ENCODE measurements around the gene NR1H3.
A peak's percentile ranks its signal among the peaks of the same experiment; 100 is the strongest.

The NR1H3 gene

DNA sequence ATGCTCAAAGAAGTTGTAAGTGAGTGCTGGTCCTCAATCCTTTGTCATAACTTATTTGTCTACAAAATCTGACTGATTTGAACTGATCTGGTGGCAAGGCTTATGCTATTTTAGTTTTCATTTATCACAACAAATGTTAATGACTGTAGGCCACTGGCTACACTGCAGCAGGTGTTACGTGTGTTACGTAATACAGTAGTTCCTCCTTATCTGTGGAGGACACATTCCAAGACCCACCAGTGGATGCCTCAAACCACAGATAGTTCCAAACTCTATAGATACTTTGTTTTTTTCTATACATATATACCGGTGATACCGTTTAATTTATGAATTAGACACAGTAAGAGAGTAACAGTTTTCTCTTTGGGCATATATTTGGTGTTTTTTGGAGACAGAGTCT is 19.1 kb downstream of the NR1H3 start:
- no peaks in the 10 kb centered on the region for H3K27me3 ChIP-seq
- no peak overlapping the region for H3K4me3 ChIP-seq
- H3K4me1 ChIP-seq: peaks cover 0 to 8% (median 5%) of the 10 kb centered on the region in 4 donors
- DNase-seq: no peak
- H3K36me3 ChIP-seq: peaks cover 66 to 81% (median 69%) of the 10 kb centered on the region in 3 donors
- H3K9me3 ChIP-seq: no peaks in the 10 kb centered on the region
- H3K27ac ChIP-seq: no peak overlapping the region
- TF ChIP-seq, protein P1, sequence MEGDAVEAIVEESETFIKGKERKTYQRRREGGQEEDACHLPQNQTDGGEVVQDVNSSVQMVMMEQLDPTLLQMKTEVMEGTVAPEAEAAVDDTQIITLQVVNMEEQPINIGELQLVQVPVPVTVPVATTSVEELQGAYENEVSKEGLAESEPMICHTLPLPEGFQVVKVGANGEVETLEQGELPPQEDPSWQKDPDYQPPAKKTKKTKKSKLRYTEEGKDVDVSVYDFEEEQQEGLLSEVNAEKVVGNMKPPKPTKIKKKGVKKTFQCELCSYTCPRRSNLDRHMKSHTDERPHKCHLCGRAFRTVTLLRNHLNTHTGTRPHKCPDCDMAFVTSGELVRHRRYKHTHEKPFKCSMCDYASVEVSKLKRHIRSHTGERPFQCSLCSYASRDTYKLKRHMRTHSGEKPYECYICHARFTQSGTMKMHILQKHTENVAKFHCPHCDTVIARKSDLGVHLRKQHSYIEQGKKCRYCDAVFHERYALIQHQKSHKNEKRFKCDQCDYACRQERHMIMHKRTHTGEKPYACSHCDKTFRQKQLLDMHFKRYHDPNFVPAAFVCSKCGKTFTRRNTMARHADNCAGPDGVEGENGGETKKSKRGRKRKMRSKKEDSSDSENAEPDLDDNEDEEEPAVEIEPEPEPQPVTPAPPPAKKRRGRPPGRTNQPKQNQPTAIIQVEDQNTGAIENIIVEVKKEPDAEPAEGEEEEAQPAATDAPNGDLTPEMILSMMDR (IDR thresholded peaks at IDR 0.05): no peak
- intact Hi-C loops (cut with DNase I; ENCODE audit: low total_unique reads): no loop called here

DNA sequence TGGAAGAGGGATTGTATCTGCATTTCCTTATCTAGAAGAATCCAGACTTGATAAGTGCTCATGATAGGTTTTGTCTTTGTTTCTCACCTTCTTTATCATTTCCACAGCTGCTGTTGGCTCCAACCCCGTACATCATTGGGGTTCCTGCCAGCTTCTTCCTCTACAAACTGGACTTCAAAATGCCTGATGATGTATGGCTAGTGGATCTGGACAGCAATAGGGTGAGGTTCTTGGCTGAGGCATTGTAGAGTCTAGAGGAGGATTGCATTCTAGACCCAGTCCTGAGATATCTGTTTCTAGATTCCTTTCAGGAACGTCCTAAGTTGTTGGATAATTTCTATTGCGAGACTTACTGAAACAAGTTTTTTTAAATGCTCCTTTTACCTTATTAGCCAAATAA is 20.3 kb downstream of the NR1H3 start:
- Histone ChIP-seq H3K27ac (no peak overlapping the region), H3K36me3 (peaks cover 78 to 92% (median 80%) of the 10 kb centered on the region in 3 donors), H3K4me1 (no peaks in the 10 kb centered on the region), H3K27me3 (no peaks in the 10 kb centered on the region), H3K9me3 (no peaks in the 10 kb centered on the region), H3K4me3 (no peak overlapping the region)
- DNase-seq: no peak
- TF ChIP-seq, protein P1 (IDR thresholded peaks at IDR 0.05): no peak
- intact Hi-C loops (cut with DNase I; ENCODE audit: low total_unique reads): no loop called here

DNA sequence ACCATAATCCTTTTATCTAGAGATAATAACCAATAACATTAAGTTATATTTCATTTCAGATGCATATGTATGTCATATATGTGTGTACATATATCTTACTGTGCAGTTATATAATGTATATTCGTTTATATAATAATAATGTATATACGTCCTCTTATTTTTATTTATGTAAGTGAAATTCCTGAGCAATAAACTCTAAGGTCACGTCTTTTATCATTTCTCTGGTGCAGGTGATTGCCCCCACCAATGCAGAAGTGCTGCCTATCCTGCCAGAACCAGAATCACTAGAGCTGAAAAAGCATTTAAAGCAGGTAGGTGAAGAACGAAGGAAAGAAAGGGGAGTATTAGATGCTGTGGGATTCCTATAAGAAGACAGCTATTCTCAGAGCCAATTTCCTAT is 21.0 kb downstream of the NR1H3 start:
- no peak for DNase-seq
- TF ChIP-seq, protein P1 (IDR thresholded peaks at IDR 0.05): no peak
- Histone ChIP-seq H3K27me3 (no peaks in the 10 kb centered on the region), H3K9me3 (no peaks in the 10 kb centered on the region), H3K36me3 (peaks cover 85 to 99% (median 87%) of the 10 kb centered on the region in 3 donors), H3K27ac (no peak overlapping the region), H3K4me3 (no peak overlapping the region), H3K4me1 (no peaks in the 10 kb centered on the region)
- intact Hi-C loops (cut with DNase I; ENCODE audit: low total_unique reads): no loop called here

DNA sequence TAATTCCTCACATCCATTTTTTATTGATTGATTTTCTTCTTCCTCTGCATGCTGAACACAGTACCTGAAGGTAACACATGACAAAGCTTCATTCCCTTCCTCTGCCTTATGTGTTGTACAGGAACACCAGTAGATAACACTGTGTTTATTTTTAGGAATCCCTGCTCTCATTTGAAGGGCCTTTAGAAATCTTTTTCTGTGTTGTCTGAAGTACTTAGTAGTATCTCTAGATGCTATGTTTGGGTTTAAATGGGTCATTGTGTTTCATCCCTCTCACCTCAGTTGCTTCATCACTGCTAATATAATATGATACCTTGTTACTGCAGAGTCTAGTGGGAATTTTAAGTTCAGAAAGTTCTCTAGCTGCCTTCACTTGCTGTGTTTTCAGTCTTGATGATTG is 22.3 kb downstream of the NR1H3 start:
- TF ChIP-seq, protein P1 (IDR thresholded peaks at IDR 0.05): no peak
- Histone ChIP-seq H3K27me3 (no peaks in the 10 kb centered on the region), H3K27ac (no peak overlapping the region), H3K9me3 (no peaks in the 10 kb centered on the region), H3K4me3 (no peak overlapping the region), H3K4me1 (no peaks in the 10 kb centered on the region), H3K36me3 (peaks cover 90 to 100% (median 95%) of the 10 kb centered on the region in 3 donors)
- no peak for DNase-seq
- intact Hi-C loops (cut with DNase I; ENCODE audit: low total_unique reads): no loop called here

DNA sequence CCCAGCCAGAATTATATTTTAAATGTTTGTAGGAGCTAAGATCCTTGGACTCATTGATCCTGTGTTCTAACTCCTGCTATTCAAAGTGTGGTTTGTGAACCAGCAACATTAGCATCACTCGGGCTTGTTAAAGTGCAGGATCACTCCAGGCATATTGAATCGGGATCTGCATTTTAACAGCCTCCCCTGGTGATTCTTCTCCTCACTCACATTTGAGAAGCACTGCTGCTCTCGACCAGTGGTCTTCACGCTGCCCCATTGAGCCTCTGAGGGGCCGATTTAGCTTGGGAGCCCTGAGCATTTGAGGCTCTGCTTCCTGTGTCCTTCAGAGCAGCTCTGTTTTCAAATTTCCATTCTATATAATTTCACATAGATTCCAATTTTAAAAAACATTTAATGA is 23.1 kb downstream of the NR1H3 start:
- TF ChIP-seq, protein P1 (IDR thresholded peaks at IDR 0.05): no peak
- peak in 1 of 2 donors; percentile 12 for DNase-seq
- H3K4me3 ChIP-seq: no peak overlapping the region
- H3K27me3 ChIP-seq: no peaks in the 10 kb centered on the region
- no peak overlapping the region for H3K27ac ChIP-seq
- intact Hi-C loops (cut with DNase I; ENCODE audit: low total_unique reads): no loop called here
- peaks cover 90 to 100% (median 97%) of the 10 kb centered on the region in 3 donors for H3K36me3 ChIP-seq
- no peaks in the 10 kb centered on the region for H3K4me1 ChIP-seq
- H3K9me3 ChIP-seq: no peaks in the 10 kb centered on the region

DNA sequence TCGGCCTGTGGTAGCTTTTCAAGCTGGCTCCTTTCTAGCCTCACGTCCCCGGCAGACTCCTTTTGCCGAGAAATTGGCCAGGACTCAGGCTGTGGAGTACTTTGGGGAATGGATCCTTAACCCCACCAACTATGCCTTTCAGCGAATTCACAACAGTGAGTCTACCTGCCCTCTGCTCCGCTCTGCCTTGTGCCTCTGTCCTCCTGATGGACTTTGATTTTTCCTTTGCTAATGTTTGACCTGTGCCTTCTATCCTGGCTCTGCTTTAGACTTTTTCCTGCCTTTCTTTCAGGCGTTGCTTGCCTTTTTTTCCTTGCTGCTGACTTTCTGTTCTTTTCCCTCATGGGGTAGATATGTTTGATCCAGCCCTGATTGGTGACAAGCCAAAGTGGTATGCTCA is 24.7 kb downstream of the NR1H3 start:
- H3K36me3 ChIP-seq: peaks cover 90 to 100% (median 98%) of the 10 kb centered on the region in 3 donors
- DNase-seq: peak in 1 of 2 donors; percentile 17
- H3K4me3 ChIP-seq: no peak overlapping the region
- H3K4me1 ChIP-seq: no peaks in the 10 kb centered on the region
- intact Hi-C loops (cut with DNase I; ENCODE audit: low total_unique reads): no loop called here
- H3K9me3 ChIP-seq: no peaks in the 10 kb centered on the region
- H3K27me3 ChIP-seq: no peaks in the 10 kb centered on the region
- H3K27ac ChIP-seq: no peak overlapping the region
- TF ChIP-seq, protein P1 (IDR thresholded peaks at IDR 0.05): no peak
